ENCODE data around the gene OR10T2.

DNA sequence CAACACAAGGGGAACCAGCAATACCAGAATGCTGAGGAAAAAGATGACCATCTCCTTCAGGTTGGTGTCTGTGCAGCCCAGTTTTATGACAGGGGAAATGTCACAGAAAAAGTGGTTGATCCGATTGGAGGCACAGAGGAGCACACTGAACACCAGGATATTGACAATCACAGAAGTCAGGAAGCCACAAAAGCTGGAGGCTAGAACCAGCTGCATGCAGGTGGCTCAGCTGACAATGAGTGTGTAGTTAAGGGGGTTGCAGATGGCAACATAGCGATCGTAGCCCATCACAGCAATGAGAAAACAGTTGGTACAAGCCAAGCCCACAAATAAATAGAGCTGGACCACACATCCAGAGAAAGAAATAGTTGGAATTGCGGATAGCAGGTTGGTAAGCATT lies 46.1 kb upstream of the OR10T2 start:
- TF ChIP-seq ZBED1 (IDR thresholded peaks at IDR 0.05; ENCODE audit: borderline replicate concordance) = no peak
- TF ChIP-seq, protein P1, sequence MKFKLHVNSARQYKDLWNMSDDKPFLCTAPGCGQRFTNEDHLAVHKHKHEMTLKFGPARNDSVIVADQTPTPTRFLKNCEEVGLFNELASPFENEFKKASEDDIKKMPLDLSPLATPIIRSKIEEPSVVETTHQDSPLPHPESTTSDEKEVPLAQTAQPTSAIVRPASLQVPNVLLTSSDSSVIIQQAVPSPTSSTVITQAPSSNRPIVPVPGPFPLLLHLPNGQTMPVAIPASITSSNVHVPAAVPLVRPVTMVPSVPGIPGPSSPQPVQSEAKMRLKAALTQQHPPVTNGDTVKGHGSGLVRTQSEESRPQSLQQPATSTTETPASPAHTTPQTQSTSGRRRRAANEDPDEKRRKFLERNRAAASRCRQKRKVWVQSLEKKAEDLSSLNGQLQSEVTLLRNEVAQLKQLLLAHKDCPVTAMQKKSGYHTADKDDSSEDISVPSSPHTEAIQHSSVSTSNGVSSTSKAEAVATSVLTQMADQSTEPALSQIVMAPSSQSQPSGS (IDR thresholded peaks at IDR 0.05; ENCODE audit: low read length) = no peak

Data from GM12878 (cell line).